Testis (tissue), 2 donors: ENCODE data around the gene ZNF428.

Experiments used
- CTCF ChIP-seq, 3 experiments: fragments of 450-650 bp in 2 of 3; fragments of 200-600 bp in 1 of 3; sonication (generic) in 1 of 3; IDR thresholded peaks; one replicate each; pipeline ENCODE4 v1.5.1; 2016 to 2019; ENCODE audit warnings: antibody characterized with exemption in 3 of 3, mild to moderate bottlenecking in 2 of 3, moderate library complexity in 1 of 3
- POLR2A ChIP-seq: fragments of 450-650 bp; IDR thresholded peaks from one replicate; pipeline ENCODE4 v1.6.1; 2017; ENCODE audit warnings: antibody characterized with exemption, mild to moderate bottlenecking, moderate library complexity

- no peak for TF ChIP-seq CTCF (IDR thresholded peaks at IDR 0.05)
- no peak for TF ChIP-seq POLR2A
These were observed 30.1 kb upstream of the ZNF428 start for GRCh38 chr19:43649514-43649913.
